NB4 (cell line): ENCODE results near the gene SERPINB12.

Experiments
- CTCF ChIP-seq: IDR thresholded peaks from one replicate; pipeline ENCODE4 v1.5.1; 2012; ENCODE audit warnings: low read depth, low read length
- MAX ChIP-seq: IDR thresholded peaks from 2 replicates; pipeline ENCODE4 v1.6.1; 2011; ENCODE audit warnings: low read depth, low read length
- MYC ChIP-seq: IDR thresholded peaks from 2 replicates; pipeline ENCODE4 v1.6.1; 2011; ENCODE audit warnings: low read depth, low read length
- POLR2A ChIP-seq: IDR thresholded peaks from 2 replicates; pipeline ENCODE4 v1.6.1; 2011; ENCODE audit warnings: mild to moderate bottlenecking; ENCODE audit not compliant: insufficient read length; ENCODE audit errors: extremely low read depth

GRCh38 chr18:63534615-63535014 is 7.6 kb upstream of the SERPINB12 start:
- TF ChIP-seq CTCF (no peak), POLR2A (no peak), MAX (no peak), MYC (no peak)
